Endothelial cell of umbilical vein (primary cell): ENCODE results near the gene PARM1. TPM values are rescaled to one million over a fixed set of nuclear protein-coding genes. Genes with fewer than 3 reads are reported as not detected.

Source experiments
- BruUV-seq: library from RNA; stranded (reverse); fragments of 400-500 nt; replicated peaks from 2 replicates; lab custom pipeline; 2021; lab: Mats Ljungman, UMichigan
- CTCF ChIA-PET: fragments of 300-600, 350-600 bp; sonication (Branson Sonifier 250); formaldehyde crosslinking; loops from one replicate; lab custom pipeline; 2021; ENCODE audit warnings: antibody characterized with exemption, inconsistent platforms; lab: Charles Lee
- POLR2A ChIA-PET: fragments of 300-600, 350-600 bp; sonication (Branson Sonifier 250); formaldehyde crosslinking; loops from one replicate; lab custom pipeline; 2021; ENCODE audit warnings: antibody characterized with exemption, inconsistent platforms; lab: Charles Lee
- DNase-seq: peaks from one replicate; pipeline ENCODE4 v3.0.0-alpha.2; 2011; ENCODE audit warnings: low read depth, low spot score
- FAIRE-seq: peaks from 2 replicates; lab custom pipeline; 2011; peaks lifted over from hg19 to GRCh38; lab: Jason Lieb, UNC
- H2AFZ ChIP-seq: 2 replicates; pipeline ENCODE4 v1.6.0; 2012; ENCODE audit warnings: low read depth, low read length, control low read depth, inconsistent platforms
- H3K27ac ChIP-seq: 2 replicates; pipeline ENCODE4 v1.5.1; 2011; ENCODE audit warnings: low read depth, mild to moderate bottlenecking, control low read depth, low read length, moderate library complexity; ENCODE audit not compliant: insufficient read depth
- H3K27me3 ChIP-seq, 2 experiments: 2 replicates each; pipeline versions ENCODE4 v1.6.0 to v1.6.1; 2011; ENCODE audit warnings: low read length in 2 of 2, mixed read lengths in 1 of 2; ENCODE audit not compliant: control insufficient read depth in 2 of 2, insufficient read depth in 2 of 2
- H3K36me3 ChIP-seq, 2 experiments: 2 replicates in 1 of 2; 3 replicates in 1 of 2; pipeline ENCODE4 v1.5.1; 2011; ENCODE audit warnings: low read length in 2 of 2, mild to moderate bottlenecking in 1 of 2, moderate library complexity in 1 of 2; ENCODE audit not compliant: control insufficient read depth in 2 of 2, insufficient read depth in 2 of 2; ENCODE audit errors: extremely low read depth in 1 of 2
- H3K4me1 ChIP-seq: 3 replicates; pipeline ENCODE4 v1.5.1; 2011; ENCODE audit warnings: mild to moderate bottlenecking, low read length; ENCODE audit not compliant: control insufficient read depth, insufficient read depth; ENCODE audit errors: extremely low read depth
- H3K4me2 ChIP-seq: 2 replicates; pipeline ENCODE4 v1.6.1; 2011; ENCODE audit warnings: low read length, control low read depth, mixed read lengths; ENCODE audit not compliant: insufficient read depth
- H3K4me3 ChIP-seq, 3 experiments: fragments of 200-600 bp in 1 of 3; sonication (generic), shearing (Covaris generic) in 1 of 3; replicated peaks in 1 of 3; 2 replicates each; pipeline ENCODE4 v1.5.1; 2011 to 2016; ENCODE audit warnings: control low read depth in 3 of 3, low read length in 3 of 3, mild to moderate bottlenecking in 2 of 3, inconsistent platforms in 1 of 3, low read depth in 1 of 3, moderate library complexity in 1 of 3; ENCODE audit not compliant: insufficient read depth in 1 of 3
- H3K79me2 ChIP-seq: 2 replicates; pipeline ENCODE4 v1.6.0; 2012; ENCODE audit warnings: low read length, inconsistent platforms; ENCODE audit not compliant: control insufficient read depth, insufficient read depth
- H3K9ac ChIP-seq: replicated peaks from 2 replicates; pipeline ENCODE3; 2011; ENCODE audit warnings: low read length, control low read depth; ENCODE audit not compliant: insufficient read depth; ENCODE audit errors: extremely low read depth
- H3K9me1 ChIP-seq: replicated peaks from 3 replicates; pipeline ENCODE4 v1.6.0; 2011; ENCODE audit warnings: mild to moderate bottlenecking, low read length; ENCODE audit not compliant: control insufficient read depth, insufficient read depth; ENCODE audit errors: extremely low read depth
- H3K9me3 ChIP-seq: replicated peaks from 2 replicates; pipeline ENCODE4 v1.5.1; 2012; ENCODE audit warnings: low read length, inconsistent platforms; ENCODE audit not compliant: control insufficient read depth, insufficient read depth
- H4K20me1 ChIP-seq: replicated peaks from 2 replicates; pipeline ENCODE3; 2011; ENCODE audit warnings: mild to moderate bottlenecking, low read length; ENCODE audit not compliant: control insufficient read depth, insufficient read depth; ENCODE audit errors: extremely low read depth
- CTCF ChIP-seq, 2 donors: IDR thresholded peaks; 1 replicate in 1 of 2; 2 replicates in 1 of 2; pipeline ENCODE4 v1.5.1; 2011; ENCODE audit warnings: low read length in 2 of 2, mild to moderate bottlenecking in 2 of 2, moderate library complexity in 2 of 2, control low read depth in 1 of 2, inconsistent platforms in 1 of 2, low read depth in 1 of 2; ENCODE audit not compliant: insufficient read depth in 1 of 2; ENCODE audit errors: extremely low read depth in 1 of 2
- EZH2 ChIP-seq: IDR thresholded peaks from 2 replicates; pipeline ENCODE4 v1.6.1; 2012; ENCODE audit warnings: borderline replicate concordance, low read depth, mild to moderate bottlenecking, moderate library complexity, low read length, inconsistent platforms; ENCODE audit not compliant: severe bottlenecking
- FOS ChIP-seq: IDR thresholded peaks from 2 replicates; pipeline ENCODE4 v1.6.1; 2011; ENCODE audit warnings: mild to moderate bottlenecking, low read length, moderate library complexity, borderline replicate concordance; ENCODE audit not compliant: insufficient read depth
- GATA2 ChIP-seq: IDR thresholded peaks from 2 replicates; pipeline ENCODE4 v1.7.0; 2011; ENCODE audit warnings: low read depth, mild to moderate bottlenecking, moderate library complexity, mixed read lengths, low read length; ENCODE audit not compliant: insufficient read length, insufficient read depth
- JUN ChIP-seq: IDR thresholded peaks from 2 replicates; pipeline ENCODE4 v1.6.1; 2011; ENCODE audit warnings: borderline replicate concordance, low read depth; ENCODE audit not compliant: insufficient read length, insufficient read depth
- MAX ChIP-seq: IDR thresholded peaks from 2 replicates; pipeline ENCODE4 v1.6.1; 2011; ENCODE audit not compliant: insufficient read depth, insufficient read length
- MYC ChIP-seq: IDR thresholded peaks from one replicate; pipeline ENCODE4 v1.6.1; 2011; ENCODE audit warnings: mild to moderate bottlenecking, low read depth, low read length
- POLR2A ChIP-seq: IDR thresholded peaks from 2 replicates; pipeline ENCODE4 v1.6.1; 2012; ENCODE audit warnings: low read depth, mild to moderate bottlenecking, control low read depth, low read length
- POLR2AphosphoS5 ChIP-seq: IDR thresholded peaks from 2 replicates; pipeline ENCODE4 v1.6.1; 2012; ENCODE audit warnings: low read depth, mild to moderate bottlenecking, control low read depth, low read length, moderate library complexity; ENCODE audit not compliant: insufficient read depth
- dilution Hi-C: fragments of 300-500 bp; cut with MboI; formaldehyde crosslinking; loops from one replicate; pipeline ENCODE4 v1.15.0; 2019; ENCODE audit warnings: low sequenced_read_pairs; ENCODE audit not compliant: extremely low pct_ligation_motif_present
- intact Hi-C: fragments of 100-400 bp; cut with micrococcal nuclease; formaldehyde crosslinking; loops from one replicate; pipeline ENCODE4 v1.10.0; 2022
- polyA plus RNA-seq, 4 experiments: library from polyadenylated mRNA; depleted of rRNA in 3 of 4; stranded (reverse) in 3 of 4; unstranded in 1 of 4; fragments of >200 nt; gene quantifications; 2 replicates each; pipeline versions ENCODE4 v1.2.1 to v1.2.3, GENCODE V29; 2011 to 2012; ENCODE audit warnings: missing spikeins in 1 of 4
- total RNA-seq: library from RNA; stranded (reverse); gene quantifications from 2 replicates; pipeline ENCODE4 v1.2.3, GENCODE V29; 2021

PARM1 gene
- total and polyA plus RNA-seq, 2 donors (not counting 3 experiments of a cell fraction or from before 2014, with no cell fraction given), result 0.01 TPM; not detected in 1

GRCh38 chr4:74932010-74932409 is 906 bp upstream of the PARM1 start:
- Histone ChIP-seq H3K79me2 (no peaks in the 10 kb centered on the region), H3K4me2 (no peak overlapping the region), H3K4me1 (peaks cover 17% of the 10 kb centered on the region), H3K9ac (no peak overlapping the region), H3K36me3 (no peaks in the 10 kb centered on the region), H3K27me3 (peaks cover 33 to 37% of the 10 kb centered on the region in 2 experiments), H3K9me1 (no peaks in the 10 kb centered on the region), H3K4me3 (no peak overlapping the region), H2AFZ (no peak overlapping the region), H4K20me1 (no peaks in the 10 kb centered on the region), H3K27ac (no peak overlapping the region), H3K9me3 (no peaks in the 10 kb centered on the region)
- BruUV-seq, result no TSS peak
- dilution Hi-C loops (no loop called here), intact Hi-C loops (loop anchor here (1.0 to 10.0 kb wide), 4 partner anchors 358 to 915 kb away; no protein-coding TSS in a partner anchor)
- DNase-seq (no peak), FAIRE-seq (no peak)
- TF ChIP-seq EZH2 (no peak), MYC (no peak), GATA2 (no peak), MAX (no peak), POLR2A (no peak), JUN (no peak), FOS (no peak), CTCF (IDR thresholded peaks at IDR 0.05; ENCODE audit: extremely low read depth in 1 of 2, insufficient read depth in 1 of 2, low read depth in 1 of 2, low read length in 2 of 2) (no peak), POLR2AphosphoS5 (no peak)
- ChIA-PET POLR2A (no interaction called here), CTCF (interaction anchor here (1.6 to 1.8 kb wide), 2 partner anchors 536 to 558 kb away, joined by 4 to 6 read pairs; no protein-coding TSS in a partner anchor)
